Measurements from ENCODE around the gene MTFR1L. TPM values are rescaled to one million over a fixed set of nuclear protein-coding genes. Genes with fewer than 3 reads are reported as not detected.

Gene MTFR1L
- total and polyA plus RNA-seq, 7 donors, result 26.1 to 150 (median 106) TPM

- H3K36me3 ChIP-seq, result no peaks in the 10 kb centered on the region
- 86 to 87% methylated on average over 5 of the region's 5 CpGs for WGBS, 2 donors
- no peaks in the 10 kb centered on the region for H3K9me3 ChIP-seq
- no peak for DNase-seq
- H3K4me1 ChIP-seq, result no peaks in the 10 kb centered on the region
- H3K27ac ChIP-seq, result no peak overlapping the region
- TF ChIP-seq POLR2AphosphoS5 (IDR thresholded peaks at IDR 0.05), result no peak
- no peak for TF ChIP-seq POLR2A (IDR thresholded peaks at IDR 0.05)
- no peak for TF ChIP-seq EP300 (IDR thresholded peaks at IDR 0.05)
- no peak for TF ChIP-seq CTCF (IDR thresholded peaks at IDR 0.05)
- intact Hi-C loops (cut with DNase I), result no loop called here
- H3K27me3 ChIP-seq, result no peaks in the 10 kb centered on the region
- H3K4me3 ChIP-seq, result no peak overlapping the region
These were observed 25.9 kb downstream of the MTFR1L start for GRCh38 chr1:25845664-25846063.

GRCh38 chr1:25847929-25848328, 28.2 kb downstream of the MTFR1L start:
- H3K4me3 ChIP-seq, result no peak overlapping the region
- H3K27me3 ChIP-seq, result no peaks in the 10 kb centered on the region
- no peaks in the 10 kb centered on the region for H3K9me3 ChIP-seq
- no peaks in the 10 kb centered on the region for H3K4me1 ChIP-seq
- no peaks in the 10 kb centered on the region for H3K36me3 ChIP-seq
- TF ChIP-seq EP300 (IDR thresholded peaks at IDR 0.05), result no peak
- no peak for TF ChIP-seq POLR2A (IDR thresholded peaks at IDR 0.05)
- TF ChIP-seq POLR2AphosphoS5 (IDR thresholded peaks at IDR 0.05), result no peak
- TF ChIP-seq CTCF (IDR thresholded peaks at IDR 0.05), result no peak
- WGBS, 2 donors, result 78 to 84% methylated on average over 4 of the region's 4 CpGs
- H3K27ac ChIP-seq, result no peak overlapping the region
- no peak for DNase-seq
- intact Hi-C loops (cut with DNase I), result no loop called here

GRCh38 chr1:25848531-25848930, 28.8 kb downstream of the MTFR1L start:
- Histone ChIP-seq H3K27ac (no peak overlapping the region), H3K4me1 (no peaks in the 10 kb centered on the region), H3K36me3 (no peaks in the 10 kb centered on the region), H3K27me3 (no peaks in the 10 kb centered on the region), H3K4me3 (no peak overlapping the region), H3K9me3 (no peaks in the 10 kb centered on the region)
- intact Hi-C loops (cut with DNase I), result no loop called here
- TF ChIP-seq CTCF (IDR thresholded peaks at IDR 0.05), result no peak
- no peak for TF ChIP-seq EP300 (IDR thresholded peaks at IDR 0.05)
- no peak for TF ChIP-seq POLR2A (IDR thresholded peaks at IDR 0.05)
- TF ChIP-seq POLR2AphosphoS5 (IDR thresholded peaks at IDR 0.05), result no peak
- DNase-seq, result no peak
- WGBS, 2 donors, result 87 to 94% methylated on average over 1 of the region's 1 CpG

GRCh38 chr1:25854554-25854953, 34.8 kb downstream of the MTFR1L start:
- Histone ChIP-seq H3K4me1 (peaks cover 0 to 8% (median 7%) of the 10 kb centered on the region in 4 donors), H3K9me3 (no peaks in the 10 kb centered on the region), H3K27ac (no peak overlapping the region), H3K4me3 (no peak overlapping the region), H3K36me3 (no peaks in the 10 kb centered on the region), H3K27me3 (no peaks in the 10 kb centered on the region)
- no peak for DNase-seq
- WGBS, 2 donors, result 95 to 99% methylated on average over 2 of the region's 2 CpGs
- no peak for TF ChIP-seq POLR2A (IDR thresholded peaks at IDR 0.05)
- TF ChIP-seq POLR2AphosphoS5 (IDR thresholded peaks at IDR 0.05), result no peak
- no peak for TF ChIP-seq CTCF (IDR thresholded peaks at IDR 0.05)
- no peak for TF ChIP-seq EP300 (IDR thresholded peaks at IDR 0.05)
- intact Hi-C loops (cut with DNase I), result no loop called here

GRCh38 chr1:25856856-25857255, 37.1 kb downstream of the MTFR1L start:
- H3K27me3 ChIP-seq, result no peaks in the 10 kb centered on the region
- H3K27ac ChIP-seq, result no peak overlapping the region
- no peaks in the 10 kb centered on the region for H3K9me3 ChIP-seq
- 96 to 97% methylated on average over 11 of the region's 11 CpGs for WGBS, 2 donors
- DNase-seq, result no peak
- TF ChIP-seq POLR2AphosphoS5 (IDR thresholded peaks at IDR 0.05) (no peak), EP300 (IDR thresholded peaks at IDR 0.05) (no peak), CTCF (IDR thresholded peaks at IDR 0.05) (no peak), POLR2A (IDR thresholded peaks at IDR 0.05) (no peak)
- peaks cover 0 to 17% (median 10%) of the 10 kb centered on the region in 4 donors for H3K4me1 ChIP-seq
- no peaks in the 10 kb centered on the region for H3K36me3 ChIP-seq
- intact Hi-C loops (cut with DNase I), result no loop called here
- H3K4me3 ChIP-seq, result no peak overlapping the region
